Natural killer cell treated with Interleukin-12 subunit alpha and Interleukin-12 subunit beta and Interleukin-15 and Interleukin-18, amount 100 ng/mL, for 72 hours (primary cell): Measurements from ENCODE around the gene TMEM191C. TPM values are rescaled to one million over a fixed set of nuclear protein-coding genes. Genes with fewer than 3 reads are reported as not detected.
"Not testable (repeated sequence)": the region's sequence is repeated elsewhere in the genome, so short reads cannot be mapped to it uniquely, and the experiment has no call there.

Experiments used
- ATAC-seq, 2 donors: fragments of 150-1000 bp; cut with Tn5 transposase in 1 of 2; sonication (Bioruptor Pico), chemical (Tn5 transposase) in 1 of 2; 2 replicates each; pipeline ENCODE4 v1.10.0; 2021
- DNase-seq: peaks from one replicate; pipeline ENCODE4 v3.0.0; 2022; ENCODE audit warnings: low spot score
- H3K27ac Mint-ChIP-seq, 2 donors: 1 replicate in 1 of 2; 2 replicates in 1 of 2; pipeline ENCODE4 v1.8.0; 2022; ENCODE audit warnings: mixed read lengths in 2 of 2, mild to moderate bottlenecking in 1 of 2, moderate library complexity in 1 of 2
- H3K27me3 Mint-ChIP-seq, 2 donors: 1 replicate in 1 of 2; 2 replicates in 1 of 2; pipeline ENCODE4 v1.8.0; 2022; ENCODE audit warnings: mixed read lengths in 2 of 2
- H3K36me3 Mint-ChIP-seq: one replicate; pipeline ENCODE4 v1.8.0; 2022; ENCODE audit warnings: mixed read lengths
- H3K4me1 Mint-ChIP-seq, 2 donors: 1 replicate in 1 of 2; 2 replicates in 1 of 2; pipeline ENCODE4 v1.8.0; 2022; ENCODE audit warnings: low read depth in 2 of 2, mixed read lengths in 2 of 2, mild to moderate bottlenecking in 1 of 2
- H3K4me3 Mint-ChIP-seq: one replicate; pipeline ENCODE4 v1.8.0; 2022; ENCODE audit warnings: mixed read lengths
- H3K9me3 Mint-ChIP-seq: 2 replicates; pipeline ENCODE4 v1.8.0; 2022; ENCODE audit warnings: mixed read lengths
- total RNA-seq, 2 donors: library from RNA; stranded (reverse); gene quantifications; one replicate each; pipeline ENCODE4 v1.2.3, GENCODE V29; 2022

Gene TMEM191C
- total RNA-seq, 2 donors from 2014 or later = 1.4 to 3.5 TPM

DNA sequence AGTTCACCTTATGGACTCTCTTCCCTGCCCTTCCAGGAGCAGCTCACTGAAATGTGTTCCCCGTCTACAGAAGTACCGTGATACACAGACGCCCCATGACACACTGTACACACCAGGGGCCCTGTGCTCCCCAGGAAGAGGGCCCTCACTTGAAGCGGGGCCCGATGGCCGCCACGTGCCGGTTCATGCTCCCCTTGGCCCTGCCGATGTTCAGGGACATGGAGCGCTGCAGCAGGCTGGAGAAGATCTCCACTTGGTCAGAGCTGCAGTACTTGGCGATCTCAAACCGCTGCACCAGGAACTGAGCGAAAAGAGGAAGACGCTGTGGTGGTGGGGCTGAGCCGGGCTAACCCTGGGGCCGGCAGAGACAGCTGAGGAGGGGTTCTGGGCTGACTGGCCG, 20.5 kb downstream of the TMEM191C start:
- H3K27ac Mint-ChIP-seq, H3K9me3 Mint-ChIP-seq, H3K27me3 Mint-ChIP-seq, DNase-seq, H3K4me3 Mint-ChIP-seq, H3K4me1 Mint-ChIP-seq, H3K36me3 Mint-ChIP-seq: not testable (repeated sequence)
- peak in 1 of 2 donors; percentile 40 for ATAC-seq

- not testable (repeated sequence) for H3K36me3 Mint-ChIP-seq, ATAC-seq
Observed at GRCh38 chr22:21489149-21489680, 22.0 kb downstream of the TMEM191C start.

GRCh38 chr22:21490556-21490955, 23.4 kb downstream of the TMEM191C start:
- H3K9me3 Mint-ChIP-seq, H3K36me3 Mint-ChIP-seq, DNase-seq, H3K27ac Mint-ChIP-seq, ATAC-seq, H3K27me3 Mint-ChIP-seq, H3K4me1 Mint-ChIP-seq, H3K4me3 Mint-ChIP-seq: not testable (repeated sequence)

More at GRCh38 chr22:21489149-21489680, 22.0 kb downstream of the TMEM191C start:
- H3K9me3 Mint-ChIP-seq, H3K27me3 Mint-ChIP-seq, DNase-seq, H3K4me1 Mint-ChIP-seq, H3K27ac Mint-ChIP-seq, H3K4me3 Mint-ChIP-seq: not testable (repeated sequence)

GRCh38 chr22:21492271-21492670, 25.1 kb downstream of the TMEM191C start:
- not testable (repeated sequence) for H3K9me3 Mint-ChIP-seq, H3K27ac Mint-ChIP-seq, DNase-seq, ATAC-seq, H3K4me3 Mint-ChIP-seq, H3K4me1 Mint-ChIP-seq, H3K27me3 Mint-ChIP-seq, H3K36me3 Mint-ChIP-seq

GRCh38 chr22:21493789-21494782, 26.9 kb downstream of the TMEM191C start:
- DNase-seq, H3K4me3 Mint-ChIP-seq, H3K27ac Mint-ChIP-seq, H3K9me3 Mint-ChIP-seq, ATAC-seq, H3K27me3 Mint-ChIP-seq, H3K4me1 Mint-ChIP-seq, H3K36me3 Mint-ChIP-seq: not testable (repeated sequence)

- H3K27ac Mint-ChIP-seq, H3K9me3 Mint-ChIP-seq, H3K36me3 Mint-ChIP-seq, DNase-seq, ATAC-seq, H3K4me1 Mint-ChIP-seq, H3K27me3 Mint-ChIP-seq, H3K4me3 Mint-ChIP-seq: not testable (repeated sequence)
Observed at GRCh38 chr22:21497984-21498383, 30.8 kb downstream of the TMEM191C start.

GRCh38 chr22:21498489-21498888, 31.3 kb downstream of the TMEM191C start:
- not testable (repeated sequence) for H3K27ac Mint-ChIP-seq, ATAC-seq, H3K36me3 Mint-ChIP-seq

DNA sequence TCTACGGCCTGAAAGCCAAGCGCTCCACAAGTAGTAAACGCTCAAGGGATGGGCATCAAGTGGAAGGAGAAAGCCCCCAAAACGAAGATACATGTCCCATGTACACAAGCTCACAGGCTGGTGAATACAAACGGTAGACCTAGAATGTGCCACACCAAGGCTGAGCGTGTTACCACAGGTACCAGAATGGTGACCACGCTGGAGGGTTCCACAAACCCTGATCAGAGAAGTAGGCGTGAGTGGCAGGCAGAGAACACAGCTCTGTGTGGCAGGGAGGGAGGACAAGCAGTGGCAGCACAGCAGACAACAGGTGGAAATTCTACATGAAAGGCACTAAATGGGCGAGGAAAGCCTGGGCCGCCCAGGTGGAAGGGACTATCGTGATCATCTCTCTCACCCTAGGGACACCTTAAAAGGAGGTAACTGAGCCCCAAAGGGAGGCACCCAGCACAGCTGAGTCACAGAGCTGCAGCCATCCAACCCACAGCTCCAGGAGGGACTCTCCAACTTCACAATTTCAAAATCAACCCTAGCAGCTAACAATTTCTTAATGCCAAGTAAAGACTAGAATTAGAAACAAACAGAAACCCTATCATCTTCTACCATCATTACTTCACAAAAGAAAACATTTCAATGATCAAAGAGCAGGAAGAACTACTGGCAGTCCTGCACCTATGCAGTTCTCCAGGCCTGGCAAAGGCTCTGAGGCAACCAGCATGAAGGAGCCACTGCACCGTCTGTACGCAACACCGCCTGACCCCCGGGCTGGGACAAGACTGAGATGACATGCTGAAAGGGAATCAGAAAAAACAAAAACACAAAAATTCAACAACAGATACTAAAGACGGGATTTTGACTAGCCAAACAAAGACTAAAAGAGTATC, 32.7 kb downstream of the TMEM191C start:
- H3K36me3 Mint-ChIP-seq, DNase-seq, H3K9me3 Mint-ChIP-seq, H3K4me3 Mint-ChIP-seq, H3K4me1 Mint-ChIP-seq, H3K27ac Mint-ChIP-seq, H3K27me3 Mint-ChIP-seq: not testable (repeated sequence)
- peak in 1 of 2 donors; percentile 85 for ATAC-seq

More at GRCh38 chr22:21498489-21498888, 31.3 kb downstream of the TMEM191C start:
- H3K4me1 Mint-ChIP-seq, H3K4me3 Mint-ChIP-seq, H3K9me3 Mint-ChIP-seq, H3K27me3 Mint-ChIP-seq, DNase-seq: not testable (repeated sequence)

GRCh38 chr22:21510397-21510796, 43.2 kb downstream of the TMEM191C start:
- ATAC-seq, H3K4me3 Mint-ChIP-seq, H3K36me3 Mint-ChIP-seq, H3K9me3 Mint-ChIP-seq, DNase-seq, H3K27me3 Mint-ChIP-seq, H3K27ac Mint-ChIP-seq, H3K4me1 Mint-ChIP-seq: not testable (repeated sequence)

- not testable (repeated sequence) for H3K27me3 Mint-ChIP-seq, H3K4me3 Mint-ChIP-seq, H3K36me3 Mint-ChIP-seq, H3K27ac Mint-ChIP-seq, ATAC-seq, H3K4me1 Mint-ChIP-seq, H3K9me3 Mint-ChIP-seq, DNase-seq
Observed at GRCh38 chr22:21512022-21512421, 44.8 kb downstream of the TMEM191C start.

DNA sequence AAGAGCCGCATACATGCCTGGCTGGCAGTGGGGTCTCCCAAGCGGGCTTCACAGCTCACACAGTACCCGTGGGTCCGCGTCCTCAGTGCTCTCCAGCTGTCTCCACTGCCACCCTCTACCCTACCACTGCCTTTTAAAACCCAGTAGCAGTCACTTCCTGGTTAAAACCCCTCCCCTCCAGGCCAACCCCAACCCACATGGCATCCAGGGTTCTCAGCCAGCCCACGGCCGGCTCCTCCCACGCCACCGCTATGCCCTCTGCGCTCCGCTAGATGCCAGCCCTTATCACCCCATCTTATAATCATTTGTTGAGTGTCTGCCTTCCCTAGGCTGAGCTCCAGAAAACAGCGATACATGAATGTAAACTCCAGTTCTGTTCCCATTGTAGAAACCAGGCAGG, 46.9 kb downstream of the TMEM191C start:
- not testable (repeated sequence) for H3K36me3 Mint-ChIP-seq, H3K27ac Mint-ChIP-seq, DNase-seq, H3K4me3 Mint-ChIP-seq, H3K4me1 Mint-ChIP-seq, H3K9me3 Mint-ChIP-seq, H3K27me3 Mint-ChIP-seq
- peak; percentile 76 to 83 for ATAC-seq

GRCh38 chr22:21515234-21515633, 48.0 kb downstream of the TMEM191C start:
- H3K4me1 Mint-ChIP-seq, H3K27me3 Mint-ChIP-seq, H3K4me3 Mint-ChIP-seq, DNase-seq, H3K9me3 Mint-ChIP-seq, H3K27ac Mint-ChIP-seq, H3K36me3 Mint-ChIP-seq, ATAC-seq: not testable (repeated sequence)

DNA sequence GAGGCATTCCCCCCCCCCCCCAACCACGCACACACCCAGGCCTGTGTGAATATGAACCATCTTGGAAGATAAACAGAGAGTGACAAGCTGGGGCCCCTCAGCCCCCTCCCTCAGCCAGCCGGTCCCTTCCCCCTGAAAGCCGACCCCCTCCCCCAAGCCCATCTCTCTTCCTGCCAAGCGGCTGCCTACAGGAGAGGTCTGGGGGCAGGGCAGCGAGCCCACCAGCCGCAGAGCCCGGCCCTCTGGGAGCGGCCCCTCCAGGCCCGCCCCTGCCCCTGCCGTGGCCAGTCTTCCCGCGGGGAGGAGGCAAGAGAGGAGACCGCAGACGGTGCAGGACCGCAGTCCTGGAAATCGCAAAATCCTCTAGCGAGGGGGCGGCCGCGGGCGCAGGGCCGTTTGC, 49.3 kb downstream of the TMEM191C start:
- not testable (repeated sequence) for DNase-seq, H3K27ac Mint-ChIP-seq, H3K27me3 Mint-ChIP-seq, H3K36me3 Mint-ChIP-seq, H3K9me3 Mint-ChIP-seq, H3K4me1 Mint-ChIP-seq, H3K4me3 Mint-ChIP-seq, ATAC-seq
